Activated CD8-positive, alpha-beta memory T cell treated with anti-CD3 and anti-CD28 coated beads, Interleukin-2, amount 10 ng/mL, durations not matched to agents 7 days and 5 days (primary cell): ENCODE data around the gene SLC9A7. TPM values are rescaled to one million over a fixed set of nuclear protein-coding genes. Genes with fewer than 3 reads are reported as not detected.
"Not testable (repeated sequence)": the region's sequence is repeated elsewhere in the genome, so short reads cannot be mapped to it uniquely, and the experiment has no call there.

Source experiments
- ATAC-seq: fragments of 150-1000 bp; cut with Tn5 transposase; one replicate; pipeline ENCODE4 v1.10.0; 2021; ENCODE audit warnings: moderate library complexity
- CTCF ChIA-PET: fragments of 350-600 bp; sonication (Branson Sonifier 250); formaldehyde crosslinking; loops from one replicate; lab custom pipeline; 2021; ENCODE audit warnings: antibody characterized with exemption; lab: Charles Lee
- DNase-seq: peaks from one replicate; pipeline ENCODE4 v3.0.0-alpha.2; 2020
- H3K27ac Mint-ChIP-seq: one replicate; pipeline ENCODE4 v1.8.0; 2021; ENCODE audit warnings: mild to moderate bottlenecking, mixed read lengths
- H3K27me3 Mint-ChIP-seq: one replicate; pipeline ENCODE4 v1.8.0; 2021; ENCODE audit warnings: mixed read lengths
- H3K36me3 Mint-ChIP-seq: one replicate; pipeline ENCODE4 v1.8.0; 2021; ENCODE audit warnings: mild to moderate bottlenecking, mixed read lengths
- H3K4me1 Mint-ChIP-seq: one replicate; pipeline ENCODE4 v1.8.0; 2021; ENCODE audit warnings: mixed read lengths
- H3K4me3 Mint-ChIP-seq: one replicate; pipeline ENCODE4 v1.8.0; 2021; ENCODE audit warnings: mild to moderate bottlenecking, moderate library complexity, mixed read lengths
- H3K9me3 Mint-ChIP-seq: one replicate; pipeline ENCODE4 v1.8.0; 2022; ENCODE audit warnings: low read depth, mixed read lengths
- total RNA-seq, 2 experiments: library from RNA; stranded (reverse); gene quantifications; one replicate each; pipeline ENCODE4 v1.2.3, GENCODE V29; 2021

The SLC9A7 gene
- total RNA-seq, 2 experiments from 2014 or later: 9.1 to 19.0 TPM

GRCh38 chrX:46737462-46737861 lies 21.5 kb downstream of the SLC9A7 start:
- ATAC-seq (no peak), DNase-seq (no peak)
- H3K27me3 Mint-ChIP-seq: no peaks in the 10 kb centered on the region
- H3K27ac Mint-ChIP-seq: no peak overlapping the region
- no peak overlapping the region for H3K4me3 Mint-ChIP-seq
- peaks cover 16% of the 10 kb centered on the region for H3K9me3 Mint-ChIP-seq
- H3K36me3 Mint-ChIP-seq: peaks cover 34% of the 10 kb centered on the region
- peaks cover 11% of the 10 kb centered on the region for H3K4me1 Mint-ChIP-seq
- CTCF ChIA-PET: no interaction called here

- H3K4me1 Mint-ChIP-seq: peaks cover 11% of the 10 kb centered on the region
- ATAC-seq: no peak
- H3K9me3 Mint-ChIP-seq: peaks cover 16% of the 10 kb centered on the region
Measured at GRCh38 chrX:46737041-46737440, 21.9 kb downstream of the SLC9A7 start.

DNA sequence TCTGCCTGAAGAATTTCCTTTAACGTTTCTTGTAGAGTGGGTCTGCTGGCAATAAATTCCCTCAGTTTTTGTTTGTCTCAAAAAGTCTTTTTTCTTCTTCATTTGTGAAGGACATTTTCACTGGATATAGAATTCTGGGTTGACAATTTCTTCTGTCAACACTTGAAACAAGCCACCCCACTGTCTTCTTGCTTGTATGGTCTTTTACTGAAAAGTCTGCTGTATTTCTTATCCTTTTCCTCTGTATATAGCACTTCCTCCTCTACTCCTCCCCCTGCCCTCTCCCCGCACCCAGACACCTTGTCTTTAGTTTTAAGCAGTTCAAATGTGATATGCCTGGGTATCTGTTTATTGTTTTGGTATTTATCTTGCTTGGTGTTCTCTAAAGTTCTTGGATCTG lies 23.3 kb downstream of the SLC9A7 start:
- H3K27ac Mint-ChIP-seq: no peak overlapping the region
- peaks cover 13% of the 10 kb centered on the region for H3K9me3 Mint-ChIP-seq
- H3K4me1 Mint-ChIP-seq: peaks cover 11% of the 10 kb centered on the region
- no peaks in the 10 kb centered on the region for H3K27me3 Mint-ChIP-seq
- ATAC-seq (no peak), DNase-seq (no peak)
- H3K4me3 Mint-ChIP-seq: no peak overlapping the region
- H3K36me3 Mint-ChIP-seq: peaks cover 27% of the 10 kb centered on the region
- CTCF ChIA-PET: no interaction called here

More at GRCh38 chrX:46737041-46737440, 21.9 kb downstream of the SLC9A7 start:
- no peaks in the 10 kb centered on the region for H3K27me3 Mint-ChIP-seq
- H3K4me3 Mint-ChIP-seq: no peak overlapping the region
- H3K27ac Mint-ChIP-seq: no peak overlapping the region
- no peak for DNase-seq
- CTCF ChIA-PET: no interaction called here
- peaks cover 31% of the 10 kb centered on the region for H3K36me3 Mint-ChIP-seq

DNA sequence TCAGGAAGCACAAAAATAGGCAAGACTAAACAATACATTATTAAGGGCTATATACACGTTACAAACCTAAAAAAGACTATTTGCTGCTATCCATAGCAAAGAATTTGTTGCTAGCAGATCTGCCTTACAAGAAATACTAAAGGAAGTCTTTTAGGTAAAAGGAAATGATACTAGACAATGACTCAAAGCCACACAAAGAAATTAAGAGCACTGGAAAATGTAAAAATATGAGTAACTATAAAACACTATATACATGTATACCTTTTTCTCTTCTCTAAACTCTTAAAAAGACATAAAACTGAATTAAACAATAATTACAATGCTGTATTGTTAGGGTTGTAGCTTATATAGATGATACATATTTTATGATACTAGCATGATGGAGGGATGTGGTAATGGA lies 25.7 kb downstream of the SLC9A7 start:
- CTCF ChIA-PET: no interaction called here
- Mint-ChIP-seq H3K27me3 (no peaks in the 10 kb centered on the region), H3K9me3 (peaks cover 13% of the 10 kb centered on the region), H3K36me3 (peaks cover 23% of the 10 kb centered on the region), H3K27ac (no peak overlapping the region), H3K4me1 (peaks cover 11% of the 10 kb centered on the region), H3K4me3 (no peak overlapping the region)
- ATAC-seq (no peak), DNase-seq (no peak)

GRCh38 chrX:46730765-46731164 lies 28.2 kb downstream of the SLC9A7 start:
- CTCF ChIA-PET: no interaction called here
- H3K4me3 Mint-ChIP-seq: no peak overlapping the region
- H3K27ac Mint-ChIP-seq: no peak overlapping the region
- no peaks in the 10 kb centered on the region for H3K27me3 Mint-ChIP-seq
- peaks cover 11% of the 10 kb centered on the region for H3K4me1 Mint-ChIP-seq
- no peak for DNase-seq
- peaks cover 11% of the 10 kb centered on the region for H3K36me3 Mint-ChIP-seq
- peaks cover 1% of the 10 kb centered on the region for H3K9me3 Mint-ChIP-seq
- ATAC-seq: no peak

- H3K36me3 Mint-ChIP-seq: peaks cover 11% of the 10 kb centered on the region
- no peaks in the 10 kb centered on the region for H3K27me3 Mint-ChIP-seq
- no peak overlapping the region for H3K4me3 Mint-ChIP-seq
- ATAC-seq (no peak), DNase-seq (no peak)
- no peak overlapping the region for H3K27ac Mint-ChIP-seq
- peaks cover 4% of the 10 kb centered on the region for H3K9me3 Mint-ChIP-seq
- CTCF ChIA-PET: no interaction called here
- peaks cover 13% of the 10 kb centered on the region for H3K4me1 Mint-ChIP-seq
Measured at GRCh38 chrX:46727441-46727840, 31.5 kb downstream of the SLC9A7 start.

DNA sequence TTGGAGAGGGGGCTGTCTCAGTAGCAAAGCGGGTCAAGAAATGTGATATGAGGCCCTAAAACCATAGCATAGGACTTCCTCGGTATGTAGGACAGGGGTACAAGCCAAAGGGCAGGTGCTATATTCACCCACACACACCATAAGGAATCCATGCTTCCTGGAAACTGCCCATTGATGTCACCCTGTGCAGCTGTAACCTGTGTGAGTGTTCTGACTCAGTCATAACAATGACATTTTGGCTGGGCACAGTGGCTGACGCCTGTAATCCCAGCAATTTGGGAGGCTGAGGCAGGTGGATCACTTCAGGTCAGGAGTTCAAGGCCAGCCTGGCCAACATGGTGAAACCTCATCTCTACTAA lies 35.4 kb downstream of the SLC9A7 start:
- H3K27me3 Mint-ChIP-seq, CTCF ChIA-PET, ATAC-seq, H3K9me3 Mint-ChIP-seq, H3K4me3 Mint-ChIP-seq, H3K27ac Mint-ChIP-seq, H3K36me3 Mint-ChIP-seq, DNase-seq: not testable (repeated sequence)
- H3K4me1 Mint-ChIP-seq: peaks cover 13% of the 10 kb centered on the region

GRCh38 chrX:46722742-46723568 lies 36.0 kb downstream of the SLC9A7 start:
- peaks cover 13% of the 10 kb centered on the region for H3K4me1 Mint-ChIP-seq
- H3K27ac Mint-ChIP-seq: no peak overlapping the region
- DNase-seq (no peak), ATAC-seq (no peak)
- no peak overlapping the region for H3K4me3 Mint-ChIP-seq
- peaks cover 8% of the 10 kb centered on the region for H3K36me3 Mint-ChIP-seq
- CTCF ChIA-PET: no interaction called here
- H3K9me3 Mint-ChIP-seq: peaks cover 4% of the 10 kb centered on the region
- H3K27me3 Mint-ChIP-seq: no peaks in the 10 kb centered on the region

GRCh38 chrX:46716796-46717195 lies 42.1 kb downstream of the SLC9A7 start:
- Mint-ChIP-seq H3K4me1 (peaks cover 43% of the 10 kb centered on the region), H3K36me3 (peaks cover 4% of the 10 kb centered on the region), H3K27me3 (no peaks in the 10 kb centered on the region), H3K4me3 (no peak overlapping the region), H3K9me3 (no peaks in the 10 kb centered on the region), H3K27ac (no peak overlapping the region)
- DNase-seq (no peak), ATAC-seq (no peak)
- CTCF ChIA-PET: no interaction called here

GRCh38 chrX:46715997-46716396 lies 42.9 kb downstream of the SLC9A7 start:
- Mint-ChIP-seq H3K9me3 (no peaks in the 10 kb centered on the region), H3K27ac (peak overlapping the region; percentile 70), H3K27me3 (no peaks in the 10 kb centered on the region), H3K4me3 (peak overlapping the region; percentile 50), H3K36me3 (peaks cover 4% of the 10 kb centered on the region), H3K4me1 (peaks cover 51% of the 10 kb centered on the region)
- peak; percentile 35 for ATAC-seq
- no peak for DNase-seq
- CTCF ChIA-PET: no interaction called here

GRCh38 chrX:46715530-46715929 lies 43.4 kb downstream of the SLC9A7 start:
- H3K4me1 Mint-ChIP-seq: peaks cover 56% of the 10 kb centered on the region
- ATAC-seq (peak; percentile 50), DNase-seq (no peak)
- H3K9me3 Mint-ChIP-seq: no peaks in the 10 kb centered on the region
- CTCF ChIA-PET: no interaction called here
- peak overlapping the region; percentile 50 for H3K4me3 Mint-ChIP-seq
- peaks cover 4% of the 10 kb centered on the region for H3K36me3 Mint-ChIP-seq
- H3K27me3 Mint-ChIP-seq: no peaks in the 10 kb centered on the region
- peak overlapping the region; percentile 70 for H3K27ac Mint-ChIP-seq

DNA sequence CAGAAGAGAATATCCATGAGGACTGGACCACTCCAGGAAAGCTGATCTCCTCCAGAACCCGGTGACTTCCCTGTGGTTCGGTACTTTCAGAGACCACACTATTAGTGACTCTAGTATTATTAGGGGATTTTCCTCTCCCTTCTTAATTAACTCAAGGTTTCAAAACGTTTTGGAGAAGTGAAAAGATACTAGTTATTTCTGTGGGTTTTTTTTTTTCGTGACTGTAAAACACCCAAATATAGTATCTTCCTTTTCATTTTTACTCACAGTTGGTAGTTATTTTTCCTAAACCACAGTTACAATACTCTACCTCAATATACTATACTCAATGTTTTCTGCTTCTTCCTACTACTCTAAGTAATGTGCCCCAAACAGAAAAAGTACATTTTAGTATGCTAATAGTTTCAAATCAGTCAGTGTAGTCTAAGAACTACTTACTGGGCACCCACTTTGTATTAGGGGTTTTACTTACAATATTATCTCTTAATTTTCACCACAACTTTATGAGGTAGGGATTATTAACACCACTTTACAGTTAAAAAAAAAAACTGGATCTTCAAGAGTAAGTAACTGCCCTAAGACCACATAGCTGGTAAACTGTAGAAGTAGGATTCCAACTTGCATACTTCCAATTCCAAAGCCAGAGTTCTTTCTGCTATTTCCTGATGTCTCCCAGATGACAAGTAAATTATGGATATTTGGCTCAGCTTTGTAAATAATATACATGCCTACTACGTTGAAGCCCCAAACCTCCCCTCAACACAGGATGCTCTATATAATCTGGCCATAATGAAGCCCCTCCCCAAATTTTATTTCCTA lies 45.0 kb downstream of the SLC9A7 start:
- Mint-ChIP-seq H3K27me3 (no peaks in the 10 kb centered on the region), H3K4me3 (peak overlapping the region; percentile 11), H3K9me3 (no peaks in the 10 kb centered on the region), H3K4me1 (peaks cover 65% of the 10 kb centered on the region), H3K27ac (peak overlapping the region; percentile 75), H3K36me3 (peaks cover 6% of the 10 kb centered on the region)
- no peak for DNase-seq
- CTCF ChIA-PET: interaction anchor here (0.5 kb wide), 1 partner anchor 85 kb away, joined by 3 read pairs; no protein-coding TSS in a partner anchor
- peak; percentile 44 for ATAC-seq

GRCh38 chrX:46712764-46713163 lies 46.2 kb downstream of the SLC9A7 start:
- Mint-ChIP-seq H3K27ac (no peak overlapping the region), H3K36me3 (peaks cover 11% of the 10 kb centered on the region), H3K4me1 (peaks cover 68% of the 10 kb centered on the region), H3K27me3 (no peaks in the 10 kb centered on the region), H3K4me3 (no peak overlapping the region), H3K9me3 (no peaks in the 10 kb centered on the region)
- DNase-seq (no peak), ATAC-seq (no peak)
- CTCF ChIA-PET: no interaction called here
